OCI-LY7 (cell line): ENCODE results near the gene DST. TPM values are rescaled to one million over a fixed set of nuclear protein-coding genes. Genes with fewer than 3 reads are reported as not detected.

Source experiments
- BruUV-seq: library from RNA; stranded (reverse); fragments of 400-500 nt; replicated peaks from 2 replicates; lab custom pipeline; 2021; lab: Mats Ljungman, UMichigan
- CTCF ChIA-PET: fragments of 300-600 bp; sonication (Branson Sonifier 250); formaldehyde crosslinking; loops from one replicate; lab custom pipeline; 2022; ENCODE audit warnings: antibody characterized with exemption; ENCODE audit not compliant: unreplicated experiment; lab: Charles Lee
- POLR2A ChIA-PET: fragments of 300-600 bp; sonication (Branson Sonifier 250); formaldehyde crosslinking; loops from one replicate; lab custom pipeline; 2022; ENCODE audit warnings: antibody characterized with exemption; lab: Charles Lee
- DNase-seq: peaks from one replicate; pipeline ENCODE4 v3.0.0-alpha.2; 2015; ENCODE audit warnings: low spot score
- H2AFZ ChIP-seq: fragments of 200-600 bp; sonication (generic), shearing (Covaris generic); 2 replicates; pipeline ENCODE4 v1.6.1; 2014; ENCODE audit warnings: mild to moderate bottlenecking, antibody characterized with exemption, low read length, moderate library complexity
- H3K27ac ChIP-seq: fragments of 200-600 bp; sonication (generic); 2 replicates; pipeline ENCODE4 v1.5.1; 2014; ENCODE audit warnings: mixed run types, low read depth, mild to moderate bottlenecking, moderate library complexity, low read length, inconsistent platforms; ENCODE audit not compliant: poor library complexity, severe bottlenecking
- H3K36me3 ChIP-seq: fragments of 200-600 bp; sonication (generic); 2 replicates; pipeline ENCODE4 v1.6.1; 2014; ENCODE audit warnings: mild to moderate bottlenecking, antibody characterized with exemption, low read length, moderate library complexity, mixed read lengths; ENCODE audit not compliant: insufficient read depth
- H3K4me1 ChIP-seq: fragments of 200-600 bp; sonication (generic); 2 replicates; pipeline ENCODE4 v1.5.1; 2014; ENCODE audit warnings: mild to moderate bottlenecking, low read length; ENCODE audit not compliant: insufficient read depth, poor library complexity, severe bottlenecking
- H3K4me2 ChIP-seq: fragments of 200-600 bp; sonication (generic); 2 replicates; pipeline ENCODE4 v1.6.1; 2014; ENCODE audit warnings: mild to moderate bottlenecking, low read length
- H3K4me3 ChIP-seq: fragments of 200-600 bp; sonication (generic); 2 replicates; pipeline ENCODE4 v1.5.1; 2014; ENCODE audit warnings: mild to moderate bottlenecking, low read depth, low read length; ENCODE audit not compliant: poor library complexity, severe bottlenecking
- H3K79me2 ChIP-seq: fragments of 200-600 bp; sonication (generic); 2 replicates; pipeline ENCODE4 v1.6.1; 2016; ENCODE audit warnings: low read depth, mild to moderate bottlenecking, low read length, moderate library complexity, mixed read lengths; ENCODE audit not compliant: insufficient read depth
- H3K9me2 ChIP-seq: fragments of 200-600 bp; sonication (generic); 2 replicates; pipeline ENCODE4 v1.6.1; 2016; ENCODE audit warnings: mild to moderate bottlenecking, low read length, mixed read lengths; ENCODE audit not compliant: insufficient read depth
- H3K9me3 ChIP-seq: fragments of 200-600 bp; sonication (generic); 2 replicates; pipeline ENCODE4 v1.6.1; 2014; ENCODE audit warnings: mild to moderate bottlenecking, mixed run types, low read length, mixed read lengths
- H4K20me1 ChIP-seq: fragments of 200-600 bp; sonication (generic); 2 replicates; pipeline ENCODE4 v1.6.1; 2014; ENCODE audit warnings: mild to moderate bottlenecking, antibody characterized with exemption, low read length, moderate library complexity, mixed read lengths; ENCODE audit not compliant: insufficient read depth
- CTCF ChIP-seq: fragments of 200-600 bp; sonication (generic); conservative IDR thresholded peaks from 2 replicates; pipeline ENCODE4 v1.5.1; 2014; ENCODE audit warnings: mild to moderate bottlenecking, antibody characterized with exemption, low read length, moderate library complexity, mixed read lengths
- EZH2phosphoT487 ChIP-seq: fragments of 200-600 bp; sonication (generic); IDR thresholded peaks from 2 replicates; pipeline ENCODE4 v1.6.1; 2018; ENCODE audit warnings: low read depth, borderline replicate concordance, mild to moderate bottlenecking, mixed run types, antibody characterized with exemption, low read length, moderate library complexity, mixed read lengths
- intact Hi-C: fragments of 100-400 bp; cut with micrococcal nuclease; formaldehyde crosslinking; loops from one replicate; pipeline ENCODE4 v1.10.0; 2022; ENCODE audit not compliant: unreplicated experiment
- total RNA-seq, 2 experiments: library from RNA; depleted of rRNA in 1 of 2; stranded (reverse); fragments of >200 nt in 1 of 2; shearing (Covaris generic) in 1 of 2; gene quantifications; 2 replicates each; pipeline ENCODE4 v1.2.3, GENCODE V29; 2014 to 2022

Gene DST
- total RNA-seq, 2 experiments from 2014 or later: 8.4 to 19.4 TPM

DNA sequence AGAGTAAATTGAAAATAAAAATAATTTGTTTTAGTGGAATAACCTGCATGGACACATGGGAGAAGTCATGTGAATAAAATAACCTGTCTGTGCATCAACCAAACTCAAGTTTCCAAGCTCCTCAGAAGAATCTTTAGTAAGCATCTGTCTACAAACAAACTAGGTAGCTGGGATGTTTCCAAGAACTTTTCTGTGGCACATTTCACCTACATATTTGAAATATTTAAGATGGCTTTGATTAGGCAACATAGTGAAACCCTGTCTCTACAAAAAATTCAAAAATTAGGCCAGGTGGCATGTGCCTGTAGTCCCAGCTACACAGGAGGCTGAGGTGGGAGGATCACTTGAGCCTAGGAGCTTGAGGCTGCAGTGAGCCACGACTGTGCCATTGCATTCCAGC lies 168.2 kb downstream of the DST start:
- no peak overlapping the region for H3K27ac ChIP-seq
- intact Hi-C loops: no loop called here
- no peaks in the 10 kb centered on the region for H3K4me1 ChIP-seq
- H4K20me1 ChIP-seq: no peaks in the 10 kb centered on the region
- ChIA-PET POLR2A (interaction anchor here (0.6 to 1.6 kb wide), 3 partner anchors 15 to 135 kb away, joined by 3 to 4 read pairs (median 4); no protein-coding TSS in a partner anchor), CTCF (no interaction called here)
- no TSS peak for BruUV-seq
- TF ChIP-seq EZH2phosphoT487 (no peak), CTCF (no peak)
- H2AFZ ChIP-seq: no peak overlapping the region
- H3K9me2 ChIP-seq: no peaks in the 10 kb centered on the region
- H3K36me3 ChIP-seq: no peaks in the 10 kb centered on the region
- H3K4me2 ChIP-seq: no peak overlapping the region
- no peak overlapping the region for H3K4me3 ChIP-seq
- no peak for DNase-seq
- no peaks in the 10 kb centered on the region for H3K79me2 ChIP-seq
- H3K9me3 ChIP-seq: no peaks in the 10 kb centered on the region

- Histone ChIP-seq H3K4me3 (no peak overlapping the region), H3K9me2 (no peaks in the 10 kb centered on the region), H3K4me1 (no peaks in the 10 kb centered on the region), H3K27ac (no peak overlapping the region), H2AFZ (no peak overlapping the region), H3K4me2 (no peak overlapping the region), H4K20me1 (no peaks in the 10 kb centered on the region), H3K9me3 (no peaks in the 10 kb centered on the region), H3K79me2 (no peaks in the 10 kb centered on the region), H3K36me3 (no peaks in the 10 kb centered on the region)
- BruUV-seq: no TSS peak
- no peak for TF ChIP-seq EZH2phosphoT487
- no peak for TF ChIP-seq CTCF
- ChIA-PET POLR2A (interaction anchor here (0.9 to 1.0 kb wide), 2 partner anchors 10 to 20 kb away, joined by 3 to 4 read pairs; no protein-coding TSS in a partner anchor), CTCF (no interaction called here)
- intact Hi-C loops: no loop called here
- no peak for DNase-seq
Observed at GRCh38 chr6:56463443-56463842, 179.2 kb downstream of the DST start.

- Histone ChIP-seq H3K27ac (no peak overlapping the region), H3K9me2 (no peaks in the 10 kb centered on the region), H3K36me3 (no peaks in the 10 kb centered on the region), H4K20me1 (no peaks in the 10 kb centered on the region), H3K79me2 (no peaks in the 10 kb centered on the region), H2AFZ (no peak overlapping the region), H3K4me3 (no peak overlapping the region), H3K4me2 (no peak overlapping the region), H3K4me1 (no peaks in the 10 kb centered on the region), H3K9me3 (no peaks in the 10 kb centered on the region)
- no TSS peak for BruUV-seq
- ChIA-PET CTCF (no interaction called here), POLR2A (interaction anchor here (0.6 kb wide), 1 partner anchor 17 kb away, joined by 3 read pairs; no protein-coding TSS in a partner anchor)
- intact Hi-C loops: no loop called here
- TF ChIP-seq EZH2phosphoT487 (no peak), CTCF (no peak)
- no peak for DNase-seq
Observed at GRCh38 chr6:56459030-56459805, 183.5 kb downstream of the DST start.
